ENCODE measurements around the gene CXCR6.

The CXCR6 gene

DNA sequence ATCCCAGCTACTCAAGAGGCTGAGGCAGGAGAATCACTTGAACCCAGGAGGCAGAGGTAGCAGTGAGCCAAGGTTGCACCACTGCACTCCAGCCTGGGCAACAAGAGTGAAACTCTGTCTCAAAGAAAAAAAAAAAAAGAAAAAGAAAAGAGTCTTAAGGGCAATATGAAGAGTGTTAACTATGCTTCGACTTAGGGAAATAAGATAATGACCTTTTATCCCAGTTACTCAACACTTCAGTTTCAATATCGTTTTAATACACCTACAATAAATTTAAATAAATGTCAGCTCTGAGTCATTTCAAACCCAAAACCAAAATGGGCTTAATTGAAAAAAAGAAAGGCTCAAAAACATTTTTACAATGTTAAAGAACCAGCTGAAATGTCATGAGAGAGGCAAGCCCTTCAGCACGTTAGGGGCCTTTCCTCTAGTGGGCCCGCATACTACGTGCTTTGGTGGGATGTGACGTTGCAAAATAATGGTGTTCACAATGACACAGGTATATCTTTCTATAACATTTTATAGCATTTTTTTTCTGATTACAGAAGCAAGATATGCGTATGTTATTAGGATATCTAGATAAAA is 37.1 kb downstream of the CXCR6 start:
- DNase-seq (ENCODE audit: low read depth), result no peak
- H3K4me3 ChIP-seq (ENCODE audit: low read depth, low read length), result no peak overlapping the region
- TF ChIP-seq, protein P1, sequence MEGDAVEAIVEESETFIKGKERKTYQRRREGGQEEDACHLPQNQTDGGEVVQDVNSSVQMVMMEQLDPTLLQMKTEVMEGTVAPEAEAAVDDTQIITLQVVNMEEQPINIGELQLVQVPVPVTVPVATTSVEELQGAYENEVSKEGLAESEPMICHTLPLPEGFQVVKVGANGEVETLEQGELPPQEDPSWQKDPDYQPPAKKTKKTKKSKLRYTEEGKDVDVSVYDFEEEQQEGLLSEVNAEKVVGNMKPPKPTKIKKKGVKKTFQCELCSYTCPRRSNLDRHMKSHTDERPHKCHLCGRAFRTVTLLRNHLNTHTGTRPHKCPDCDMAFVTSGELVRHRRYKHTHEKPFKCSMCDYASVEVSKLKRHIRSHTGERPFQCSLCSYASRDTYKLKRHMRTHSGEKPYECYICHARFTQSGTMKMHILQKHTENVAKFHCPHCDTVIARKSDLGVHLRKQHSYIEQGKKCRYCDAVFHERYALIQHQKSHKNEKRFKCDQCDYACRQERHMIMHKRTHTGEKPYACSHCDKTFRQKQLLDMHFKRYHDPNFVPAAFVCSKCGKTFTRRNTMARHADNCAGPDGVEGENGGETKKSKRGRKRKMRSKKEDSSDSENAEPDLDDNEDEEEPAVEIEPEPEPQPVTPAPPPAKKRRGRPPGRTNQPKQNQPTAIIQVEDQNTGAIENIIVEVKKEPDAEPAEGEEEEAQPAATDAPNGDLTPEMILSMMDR (IDR thresholded peaks at IDR 0.05; ENCODE audit: low read depth, low read length, missing control alignments), result no peak

DNA sequence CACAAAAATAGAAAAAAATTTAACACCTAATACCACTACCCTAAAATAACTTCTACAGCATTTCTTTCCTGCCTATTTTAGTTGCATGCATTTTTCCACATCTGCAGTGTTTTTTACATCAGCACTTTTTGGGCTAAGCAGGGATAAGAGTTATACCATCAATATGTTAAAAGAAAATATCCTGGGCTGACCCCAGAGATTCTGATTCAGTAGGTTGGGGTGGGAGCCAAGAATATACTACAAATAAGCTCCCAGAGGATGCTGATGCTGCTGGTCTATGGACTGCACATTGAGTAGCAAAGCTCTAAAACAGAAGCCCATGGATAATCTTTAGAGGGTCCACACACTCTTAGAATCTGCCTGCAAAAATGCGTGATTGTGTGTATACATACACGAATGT is 37.6 kb downstream of the CXCR6 start:
- TF ChIP-seq, protein P1 (IDR thresholded peaks at IDR 0.05; ENCODE audit: low read depth, low read length, missing control alignments), result no peak

DNA sequence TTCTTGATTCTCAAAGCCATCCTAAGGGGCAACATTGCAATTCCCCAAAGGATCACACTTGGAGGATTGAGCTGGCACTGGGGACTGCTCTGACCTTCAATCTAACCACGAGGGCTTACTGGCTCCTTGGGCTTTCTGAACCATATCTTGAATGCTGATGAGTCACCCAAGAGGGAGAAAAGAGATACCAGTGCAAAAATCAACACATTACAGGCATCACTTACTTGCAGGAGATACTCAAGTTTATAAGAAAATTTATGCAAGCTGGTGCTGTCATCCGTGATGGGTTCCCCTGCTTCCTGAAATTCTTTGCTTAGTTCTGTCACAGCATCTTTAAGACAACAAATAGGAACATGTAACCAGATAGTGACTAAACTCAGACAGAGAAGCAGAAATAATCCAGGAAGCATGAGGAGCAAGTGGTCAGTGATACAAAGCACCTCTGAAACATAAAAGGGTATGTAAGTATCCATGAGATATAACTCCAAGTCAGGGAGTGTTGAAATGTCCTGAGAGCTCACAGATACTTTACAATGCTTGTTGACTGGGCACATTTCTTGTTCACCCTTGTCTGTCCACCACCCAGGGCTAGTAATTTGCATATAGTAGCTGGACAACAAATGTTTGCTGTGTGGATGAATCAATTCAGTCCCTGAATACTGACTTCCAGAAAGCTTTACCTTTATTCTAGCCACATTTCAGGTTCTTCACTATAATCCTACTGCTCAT is 38.2 kb downstream of the CXCR6 start:
- no peak for DNase-seq (ENCODE audit: low read depth)
- H3K4me3 ChIP-seq (ENCODE audit: low read depth, low read length), result no peak overlapping the region
- TF ChIP-seq, protein P1 (IDR thresholded peaks at IDR 0.05; ENCODE audit: low read depth, low read length, missing control alignments), result no peak

More for the DNA sequence above, 37.6 kb downstream of the CXCR6 start:
- H3K4me3 ChIP-seq (ENCODE audit: low read depth, low read length), result no peak overlapping the region
- no peak for DNase-seq (ENCODE audit: low read depth)

DNA sequence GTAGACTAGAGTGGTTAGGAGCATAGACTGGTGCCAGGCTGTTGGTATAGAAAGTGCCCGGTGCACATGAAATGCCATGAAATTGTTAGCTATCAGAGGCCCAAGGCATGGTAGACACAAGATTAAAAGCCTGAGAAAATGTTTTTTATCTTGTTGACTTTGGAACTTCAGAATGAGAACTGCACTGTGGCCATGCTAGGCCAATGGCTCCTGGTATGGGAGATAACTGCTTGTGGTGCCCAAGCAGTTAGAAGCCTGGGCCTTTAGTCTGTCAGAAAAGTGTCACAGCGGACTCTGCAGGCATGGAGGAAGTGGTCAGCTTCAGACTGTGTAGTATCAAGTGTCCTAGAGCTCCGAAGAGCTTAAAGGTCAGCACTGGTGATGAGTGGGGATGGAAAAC is 40.5 kb downstream of the CXCR6 start:
- no peak for DNase-seq (ENCODE audit: low read depth)
- H3K4me3 ChIP-seq (ENCODE audit: low read depth, low read length), result no peak overlapping the region
- TF ChIP-seq, protein P1 (IDR thresholded peaks at IDR 0.05; ENCODE audit: low read depth, low read length, missing control alignments), result no peak

DNA sequence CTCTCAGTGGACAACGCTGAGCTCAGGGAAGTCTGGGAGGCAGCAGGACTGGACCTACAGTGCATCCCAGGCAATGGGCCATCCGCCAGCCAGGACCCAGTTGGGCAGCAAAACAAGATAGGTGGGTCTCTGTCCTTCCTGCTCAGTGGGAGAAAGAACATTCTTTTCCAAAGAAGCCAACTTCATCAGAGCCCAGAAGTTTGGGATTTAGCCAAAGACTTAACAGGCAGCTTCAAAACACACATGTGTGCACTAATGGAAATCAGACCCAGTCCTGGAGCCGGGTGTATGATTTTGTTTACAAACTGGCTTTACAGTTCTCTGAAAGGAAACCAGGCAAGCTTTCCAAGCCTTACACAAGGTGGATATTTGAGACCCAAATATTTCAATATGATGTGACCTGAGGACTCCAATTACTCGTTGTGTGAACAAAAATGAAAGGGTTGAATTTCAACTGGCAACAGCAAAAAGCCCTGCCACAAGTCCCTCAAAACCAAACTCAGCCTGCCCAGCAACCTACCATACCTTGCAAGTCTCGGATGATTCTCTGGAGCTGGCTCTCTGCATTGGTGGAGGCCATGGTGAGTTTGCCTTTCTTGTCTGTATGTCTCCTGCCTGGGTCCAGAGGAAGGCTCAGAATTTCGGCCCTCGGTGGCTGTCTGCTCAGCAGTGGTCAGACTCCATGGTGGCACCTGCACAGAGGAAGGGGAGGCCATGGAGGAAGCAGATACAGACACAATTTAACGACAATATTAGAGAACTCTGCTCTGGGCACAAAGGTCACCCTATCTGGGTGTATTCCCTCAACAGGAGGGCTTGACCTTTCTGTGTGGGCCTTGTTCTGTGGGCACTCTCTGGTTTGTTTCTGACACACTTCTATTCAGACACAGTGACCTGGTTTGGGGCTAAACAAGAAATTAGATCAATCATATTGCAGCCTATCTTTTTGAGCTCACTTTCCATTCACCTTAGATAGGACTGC is 41.4 kb downstream of the CXCR6 start:
- TF ChIP-seq, protein P1 (IDR thresholded peaks at IDR 0.05; ENCODE audit: low read depth, low read length, missing control alignments), result no peak
- no peak for DNase-seq (ENCODE audit: low read depth)
- no peak overlapping the region for H3K4me3 ChIP-seq (ENCODE audit: low read depth, low read length)

DNA sequence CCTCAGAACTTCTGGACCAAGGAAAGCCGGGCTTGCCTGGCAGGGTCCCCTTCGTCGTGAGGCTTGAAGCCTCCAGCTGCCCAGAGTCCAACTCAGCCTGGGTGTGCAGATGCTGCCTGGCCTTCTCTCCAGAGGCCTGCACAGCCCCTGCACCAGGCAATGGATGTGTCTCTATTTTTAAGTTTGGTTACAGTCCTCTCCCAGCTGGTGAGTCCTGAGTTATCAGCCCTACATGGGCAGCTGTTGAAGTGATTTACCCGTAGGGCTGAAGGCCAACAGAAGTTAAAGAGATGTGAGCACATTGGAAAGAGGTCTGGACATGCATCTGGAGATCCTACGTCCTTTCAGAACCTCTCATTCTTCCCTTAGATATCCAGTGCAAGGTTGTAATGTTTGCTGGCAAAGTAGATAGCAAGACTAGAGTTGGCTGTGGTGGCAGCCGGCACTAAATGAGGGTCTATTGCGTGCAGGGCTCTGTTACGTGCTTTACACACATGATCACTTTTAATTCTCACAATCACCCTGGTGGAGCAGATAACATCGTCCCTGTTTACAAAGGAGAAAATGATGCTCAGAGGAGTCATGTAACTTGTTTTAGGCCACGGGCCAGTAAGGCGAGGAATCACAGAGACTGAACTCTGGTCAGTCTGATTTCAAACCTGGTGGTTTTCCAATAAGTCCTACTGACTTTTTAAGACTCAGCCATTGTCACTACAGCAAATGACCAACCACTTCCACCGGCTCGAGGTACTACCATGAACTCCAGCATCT is 42.5 kb downstream of the CXCR6 start:
- DNase-seq (ENCODE audit: low read depth), result no peak
- H3K4me3 ChIP-seq (ENCODE audit: low read depth, low read length), result no peak overlapping the region
- TF ChIP-seq, protein P1 (IDR thresholded peaks at IDR 0.05; ENCODE audit: low read depth, low read length, missing control alignments), result no peak

Data from GM12864 (cell line).